Adipocyte (in vitro differentiated cells): ENCODE measurements around the gene PLCL1.
A peak's percentile ranks its signal among the peaks of the same experiment; 100 is the strongest.
"Not testable (repeated sequence)": the region's sequence is repeated elsewhere in the genome, so short reads cannot be mapped to it uniquely, and the experiment has no call there.

Experiments
- DNase-seq: peaks from one replicate; pipeline ENCODE4 v3.0.0-alpha.2; 2015; ENCODE audit warnings: low read depth
- H3K27me3 ChIP-seq: replicated peaks from 2 replicates; pipeline ENCODE4 v1.7.0; 2013; ENCODE audit warnings: mild to moderate bottlenecking, low read length, moderate library complexity; ENCODE audit not compliant: control insufficient read depth, insufficient read depth
- H3K36me3 ChIP-seq: 2 replicates; pipeline ENCODE4 v1.7.0; 2013; ENCODE audit warnings: low read length, mild to moderate bottlenecking, moderate library complexity; ENCODE audit not compliant: control insufficient read depth, insufficient read depth, severe bottlenecking
- H3K4me1 ChIP-seq: 2 replicates; pipeline ENCODE4 v1.7.0; 2013; ENCODE audit warnings: mild to moderate bottlenecking, low read length, moderate library complexity; ENCODE audit not compliant: control insufficient read depth, insufficient read depth
- H3K4me3 ChIP-seq: 2 replicates; pipeline ENCODE4 v1.7.0; 2013; ENCODE audit warnings: mild to moderate bottlenecking, low read length, moderate library complexity
- H3K9ac ChIP-seq: 2 replicates; pipeline ENCODE4 v1.7.0; 2013; ENCODE audit warnings: mild to moderate bottlenecking, low read length, moderate library complexity
- H3K9me3 ChIP-seq: 2 replicates; pipeline ENCODE4 v1.7.0; 2013; ENCODE audit warnings: mild to moderate bottlenecking, low read length, moderate library complexity; ENCODE audit not compliant: control insufficient read depth

The PLCL1 gene

DNA sequence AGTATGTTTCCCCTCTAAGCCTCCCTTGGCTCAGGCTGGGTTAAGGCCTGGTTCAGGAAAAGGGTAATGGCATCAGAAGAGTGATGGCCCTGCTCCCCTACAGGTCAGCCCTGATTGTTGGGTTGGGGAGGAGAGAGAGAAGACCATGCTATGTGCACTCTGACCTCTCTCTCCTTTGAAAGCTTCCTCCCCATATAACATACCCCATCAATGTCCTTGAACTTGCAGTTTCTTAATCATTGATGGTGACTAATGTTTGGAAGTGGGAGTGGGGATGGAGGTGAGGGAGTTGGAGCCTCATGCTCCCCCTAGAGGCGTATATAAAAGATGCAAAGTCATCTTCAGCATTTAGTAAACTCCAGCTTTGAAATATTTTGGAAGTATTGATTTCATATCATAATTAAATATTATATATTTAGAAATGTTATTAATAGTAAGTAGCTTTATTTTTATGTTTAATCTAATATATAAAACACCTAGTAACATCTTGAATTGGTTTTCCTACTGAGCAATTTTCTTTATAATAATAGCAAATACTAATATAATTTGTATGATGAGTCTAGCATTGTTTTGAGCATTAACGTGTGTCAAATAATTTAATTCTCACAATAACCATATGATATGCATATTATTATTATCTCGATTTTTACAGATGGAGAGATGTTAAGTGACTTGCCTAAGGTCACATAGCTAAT lies 8.8 kb downstream of the PLCL1 start:
- peak; percentile 53 for DNase-seq

DNA sequence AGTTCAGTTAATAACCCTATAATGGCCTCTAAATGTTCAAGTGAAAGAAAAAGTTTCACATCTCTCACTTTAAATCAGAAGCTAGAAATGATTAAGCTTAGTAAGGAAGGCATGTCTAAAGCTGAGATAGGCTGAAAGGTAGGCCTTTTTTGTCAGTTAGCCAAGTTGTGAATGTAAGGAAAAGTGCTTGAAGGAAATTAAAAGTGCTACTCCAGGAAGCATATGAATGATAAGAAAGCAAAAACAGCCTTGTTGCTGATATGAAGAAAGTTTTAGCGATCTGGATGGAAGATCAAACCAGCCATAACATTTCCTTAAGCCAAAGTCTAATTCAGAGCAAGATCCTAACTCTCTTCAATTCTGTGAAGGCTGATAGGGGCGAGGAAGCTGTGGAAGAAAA lies 10.1 kb downstream of the PLCL1 start:
- no peak for DNase-seq
- H3K36me3 ChIP-seq: no peaks in the 10 kb centered on the region

More for the DNA sequence above, 8.8 kb downstream of the PLCL1 start:
- Histone ChIP-seq H3K27me3 (no peaks in the 10 kb centered on the region), H3K9me3 (no peaks in the 10 kb centered on the region), H3K36me3 (no peaks in the 10 kb centered on the region), H3K4me3 (no peak overlapping the region), H3K9ac (no peak overlapping the region), H3K4me1 (no peaks in the 10 kb centered on the region)

DNA sequence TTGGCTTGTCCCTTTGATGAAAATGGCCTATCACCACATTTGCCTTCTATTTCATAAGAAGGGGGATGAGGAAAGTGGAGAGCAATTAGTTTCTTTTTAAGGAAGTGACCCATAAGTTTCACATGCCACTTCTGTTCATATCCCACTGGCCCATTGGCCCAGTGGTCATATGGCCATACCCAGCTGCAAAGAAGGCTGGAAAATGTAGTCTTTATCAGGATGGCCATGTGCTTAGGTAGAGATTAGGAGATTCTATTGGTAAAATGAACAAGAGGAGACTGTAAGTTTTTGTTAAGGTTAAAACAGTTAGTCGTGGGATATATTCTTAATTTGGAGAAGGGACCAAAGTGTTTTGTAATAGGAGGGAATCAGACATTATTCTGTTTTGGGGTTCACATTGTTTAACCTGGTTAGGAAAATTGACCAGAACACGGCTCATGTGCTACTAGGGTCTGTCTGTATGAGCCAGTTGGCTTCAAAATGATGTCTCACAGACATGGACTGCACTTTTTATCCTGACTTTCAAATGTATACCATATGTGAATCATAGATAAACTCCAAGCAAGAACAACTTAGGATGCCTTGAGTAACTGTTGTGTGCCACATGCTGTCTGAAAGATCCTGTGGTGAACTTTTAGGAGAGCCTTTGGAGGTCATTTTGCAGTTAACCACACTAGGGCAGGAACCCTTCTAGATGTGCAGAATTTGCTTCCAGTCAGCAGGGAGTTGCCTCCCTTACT lies 17.3 kb downstream of the PLCL1 start:
- Histone ChIP-seq H3K4me1 (no peaks in the 10 kb centered on the region), H3K4me3 (no peak overlapping the region), H3K27me3 (no peaks in the 10 kb centered on the region), H3K9me3 (no peaks in the 10 kb centered on the region), H3K9ac (no peak overlapping the region), H3K36me3 (no peaks in the 10 kb centered on the region)
- no peak for DNase-seq

More for the DNA sequence above, 10.1 kb downstream of the PLCL1 start:
- no peak overlapping the region for H3K9ac ChIP-seq
- H3K27me3 ChIP-seq: no peaks in the 10 kb centered on the region
- no peaks in the 10 kb centered on the region for H3K9me3 ChIP-seq
- no peak overlapping the region for H3K4me3 ChIP-seq
- H3K4me1 ChIP-seq: no peaks in the 10 kb centered on the region

DNA sequence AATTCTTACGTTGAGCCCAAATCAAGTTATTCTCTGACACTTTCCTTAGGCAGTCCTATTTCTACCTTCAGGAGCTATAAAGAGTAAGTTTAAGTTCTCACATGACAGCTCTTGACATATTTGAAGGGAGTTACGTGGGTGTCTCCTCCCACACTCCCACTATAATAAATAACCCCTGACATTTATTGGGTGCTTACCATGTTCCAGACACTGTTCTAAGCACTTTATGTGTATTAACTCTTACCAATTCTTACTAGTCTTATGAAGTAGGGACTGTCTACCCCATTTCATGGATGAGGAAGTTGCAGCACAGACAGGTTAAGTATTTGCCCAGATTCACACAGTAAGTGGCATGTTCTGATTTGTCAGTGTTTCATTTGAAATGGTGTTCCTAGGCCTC lies 17.9 kb downstream of the PLCL1 start:
- Histone ChIP-seq H3K4me1 (no peaks in the 10 kb centered on the region), H3K9ac (no peak overlapping the region), H3K27me3 (no peaks in the 10 kb centered on the region), H3K36me3 (no peaks in the 10 kb centered on the region), H3K4me3 (no peak overlapping the region), H3K9me3 (no peaks in the 10 kb centered on the region)
- DNase-seq: no peak

DNA sequence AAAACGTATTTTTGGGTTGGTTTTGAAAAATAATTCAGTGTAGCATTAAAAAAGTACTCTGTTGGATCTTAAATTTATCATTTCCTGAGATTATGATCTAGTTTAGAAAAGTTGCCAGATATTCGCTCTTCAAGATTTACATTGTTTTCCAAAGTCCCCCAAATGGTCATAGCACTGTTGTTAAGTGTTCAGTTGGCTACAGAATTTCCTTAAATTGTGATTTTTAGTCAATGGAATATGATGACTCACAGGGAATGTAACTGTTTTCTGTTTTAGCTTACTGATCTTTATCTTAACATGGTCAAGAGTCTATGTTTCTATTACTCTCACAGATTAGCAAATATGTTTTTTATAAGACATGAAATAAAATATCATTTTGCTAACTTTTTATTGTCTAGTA lies 23.2 kb downstream of the PLCL1 start:
- peak; percentile 73 for DNase-seq
- H3K4me3 ChIP-seq: no peak overlapping the region
- no peaks in the 10 kb centered on the region for H3K27me3 ChIP-seq
- H3K9ac ChIP-seq: no peak overlapping the region
- no peaks in the 10 kb centered on the region for H3K36me3 ChIP-seq
- H3K4me1 ChIP-seq: peaks cover 9% of the 10 kb centered on the region
- no peaks in the 10 kb centered on the region for H3K9me3 ChIP-seq

DNA sequence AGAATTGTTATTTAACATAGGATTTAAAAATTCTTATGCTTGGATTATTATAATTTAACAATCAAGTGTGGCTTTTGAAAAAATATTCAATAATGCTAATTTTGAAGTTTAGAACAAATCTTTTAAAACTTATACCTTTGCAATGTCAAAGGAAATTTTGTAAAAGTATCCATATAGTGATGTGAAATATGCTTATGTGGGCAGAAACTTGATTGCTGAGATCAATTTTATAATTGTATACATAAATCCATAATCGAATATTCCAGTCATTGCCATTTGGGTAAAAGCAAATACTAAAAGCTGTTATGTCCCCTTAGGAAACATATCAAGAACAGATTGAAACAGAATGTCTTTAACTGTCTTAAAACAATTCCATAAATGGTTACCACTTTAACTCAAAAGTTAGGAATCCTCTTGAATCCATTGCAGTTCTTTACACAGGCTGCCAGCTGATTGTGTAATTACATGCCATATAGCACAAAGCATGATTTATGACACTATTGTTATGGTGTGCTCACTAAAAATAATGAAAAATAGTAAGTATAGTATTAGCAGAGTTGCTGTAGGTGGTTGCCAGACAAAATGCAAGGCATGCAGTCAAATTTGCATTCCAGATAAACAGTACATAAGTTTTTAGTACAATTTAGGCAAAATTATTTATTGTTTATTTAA lies 24.2 kb downstream of the PLCL1 start:
- Histone ChIP-seq H3K9me3 (no peaks in the 10 kb centered on the region), H3K4me3 (no peak overlapping the region), H3K9ac (no peak overlapping the region), H3K4me1 (peaks cover 9% of the 10 kb centered on the region), H3K36me3 (no peaks in the 10 kb centered on the region), H3K27me3 (no peaks in the 10 kb centered on the region)
- DNase-seq: peak; percentile 85

DNA sequence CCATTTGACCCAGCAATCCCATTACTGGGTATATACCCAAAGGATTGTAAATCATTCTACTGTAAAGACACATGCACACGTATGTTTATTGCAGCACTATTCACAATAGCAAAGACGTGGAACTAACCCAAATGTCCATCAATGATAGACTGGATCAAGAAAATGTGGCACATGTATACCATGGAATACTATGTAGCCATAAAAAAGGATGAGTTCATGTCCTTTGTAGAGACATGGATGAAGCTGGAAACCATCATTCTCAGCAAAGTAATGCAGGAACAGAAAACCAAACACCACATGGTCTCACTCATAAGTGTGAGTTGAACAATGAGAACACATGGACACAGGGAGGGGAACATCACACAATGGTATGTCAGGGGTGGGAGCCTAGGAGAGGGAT lies 30.4 kb downstream of the PLCL1 start:
- H3K27me3 ChIP-seq, H3K9me3 ChIP-seq, H3K4me1 ChIP-seq, H3K9ac ChIP-seq, DNase-seq, H3K4me3 ChIP-seq, H3K36me3 ChIP-seq: not testable (repeated sequence)

DNA sequence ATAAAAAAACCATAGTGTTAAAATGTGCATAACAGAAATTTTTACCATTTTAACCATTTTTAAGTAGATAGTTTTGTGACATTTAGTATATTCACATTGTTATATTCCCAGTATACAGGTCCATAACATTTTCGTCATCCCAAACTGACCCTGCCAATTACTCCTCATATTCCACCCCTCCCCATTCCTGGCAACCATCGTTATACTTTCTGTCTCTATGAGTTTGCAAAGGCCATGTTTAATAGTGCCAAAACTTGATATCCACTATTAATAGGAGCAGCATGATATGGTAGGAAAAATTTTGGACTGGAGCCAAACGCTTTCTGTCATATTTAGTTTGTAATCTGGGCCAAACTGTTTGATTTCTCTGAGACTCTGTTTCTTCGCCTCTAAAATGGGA lies 30.9 kb downstream of the PLCL1 start:
- no peaks in the 10 kb centered on the region for H3K36me3 ChIP-seq
- H3K9me3 ChIP-seq: no peaks in the 10 kb centered on the region
- H3K4me1 ChIP-seq: peaks cover 6% of the 10 kb centered on the region
- H3K27me3 ChIP-seq: no peaks in the 10 kb centered on the region
- no peak overlapping the region for H3K4me3 ChIP-seq
- no peak overlapping the region for H3K9ac ChIP-seq
- DNase-seq: no peak

DNA sequence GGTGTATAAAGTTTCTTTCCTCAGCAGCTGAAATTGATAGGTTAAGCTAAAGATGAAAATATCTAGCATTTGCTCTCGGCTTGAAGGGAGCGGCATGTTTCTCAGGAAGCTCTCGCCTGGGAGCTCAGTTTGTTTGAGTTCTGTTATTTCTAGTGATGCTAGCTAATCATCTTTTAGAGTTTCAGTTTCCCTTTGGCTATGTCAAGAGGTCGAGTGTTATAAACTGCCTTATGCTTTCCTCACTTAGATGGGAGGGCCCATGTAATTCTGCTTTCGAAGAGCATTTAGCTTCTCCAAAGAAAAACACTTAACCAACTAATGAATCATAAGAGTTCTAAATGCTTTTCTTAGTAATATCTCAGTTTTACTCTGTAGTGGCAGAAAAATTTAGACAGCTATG lies 33.6 kb downstream of the PLCL1 start:
- peak overlapping the region; percentile 30 for H3K9ac ChIP-seq
- H3K4me3 ChIP-seq: peak overlapping the region; percentile 75
- no peaks in the 10 kb centered on the region for H3K9me3 ChIP-seq
- H3K4me1 ChIP-seq: peaks cover 6% of the 10 kb centered on the region
- H3K36me3 ChIP-seq: no peaks in the 10 kb centered on the region
- H3K27me3 ChIP-seq: no peaks in the 10 kb centered on the region
- peak; percentile 59 for DNase-seq

DNA sequence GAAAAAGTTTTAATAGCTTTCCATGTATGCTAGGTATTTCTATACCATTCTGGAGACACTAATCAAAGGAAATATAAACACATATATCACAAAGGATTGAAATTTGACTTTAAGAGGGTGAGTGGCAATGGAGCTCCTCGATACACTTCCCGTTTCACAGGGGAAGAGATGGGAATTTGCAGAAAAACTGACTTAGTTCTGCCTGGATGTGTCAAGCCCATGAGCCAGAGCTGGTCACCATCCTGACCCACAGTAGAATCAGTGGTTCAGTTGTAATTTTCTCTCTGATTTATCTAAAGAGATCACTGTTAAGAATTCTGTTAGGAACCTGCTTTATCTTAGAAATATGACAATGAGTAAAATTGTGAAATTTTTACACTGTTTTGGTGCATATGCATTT lies 34.2 kb downstream of the PLCL1 start:
- Histone ChIP-seq H3K9ac (peak overlapping the region; percentile 30), H3K27me3 (no peaks in the 10 kb centered on the region), H3K4me3 (peak overlapping the region; percentile 75), H3K36me3 (no peaks in the 10 kb centered on the region), H3K4me1 (peaks cover 6% of the 10 kb centered on the region), H3K9me3 (no peaks in the 10 kb centered on the region)
- DNase-seq: no peak

DNA sequence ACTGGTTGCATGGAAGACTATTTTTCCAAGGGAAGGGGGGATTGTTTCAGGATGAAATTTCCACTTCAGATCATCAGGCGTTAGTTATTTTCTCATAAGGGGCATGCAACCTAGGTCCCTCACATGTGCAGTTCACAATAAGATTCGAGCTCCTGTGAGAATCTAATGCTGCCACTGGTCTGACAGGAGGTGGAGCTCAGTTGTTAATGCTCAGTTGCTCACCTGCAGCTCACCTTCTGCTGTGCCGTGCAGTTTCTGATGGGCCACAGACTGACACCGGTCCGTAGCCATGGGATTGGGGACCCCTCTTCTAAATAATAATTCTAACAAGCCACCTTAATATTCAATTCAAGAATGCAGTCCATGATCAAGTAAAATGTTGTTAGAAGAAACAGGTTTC lies 34.9 kb downstream of the PLCL1 start:
- Histone ChIP-seq H3K27me3 (no peaks in the 10 kb centered on the region), H3K4me1 (peaks cover 6% of the 10 kb centered on the region), H3K4me3 (no peak overlapping the region), H3K36me3 (no peaks in the 10 kb centered on the region), H3K9ac (no peak overlapping the region), H3K9me3 (no peaks in the 10 kb centered on the region)
- DNase-seq: no peak
